ENCODE results near the gene NOSTRIN. TPM values are rescaled to one million over a fixed set of nuclear protein-coding genes. Genes with fewer than 3 reads are reported as not detected.

NOSTRIN gene
- total RNA-seq, 1 donor from 2014 or later = not detected

- no peaks in the 10 kb centered on the region for H3K9me3 Mint-ChIP-seq
- H3K4me1 Mint-ChIP-seq = peaks cover 7% of the 10 kb centered on the region
These were observed 3.2 kb downstream of the NOSTRIN start for GRCh38 chr2:168805615-168806014.

GRCh38 chr2:168809537-168809936 is 7.1 kb downstream of the NOSTRIN start:
- Mint-ChIP-seq H3K36me3 (ENCODE audit: low read depth) (no peaks in the 10 kb centered on the region), H3K9me3 (no peaks in the 10 kb centered on the region), H3K27me3 (ENCODE audit: low read depth) (no peaks in the 10 kb centered on the region), H3K27ac (ENCODE audit: unreplicated experiment) (no peak overlapping the region), H3K4me3 (no peak overlapping the region), H3K4me1 (peaks cover 10% of the 10 kb centered on the region)
- DNase-seq (ENCODE audit: low read depth, low spot score) = no peak
- no peak for TF ChIP-seq CTCF (conservative IDR thresholded peaks at IDR 0.05)

More at GRCh38 chr2:168805615-168806014, 3.2 kb downstream of the NOSTRIN start:
- Mint-ChIP-seq H3K4me3 (no peak overlapping the region), H3K36me3 (ENCODE audit: low read depth) (no peaks in the 10 kb centered on the region), H3K27ac (ENCODE audit: unreplicated experiment) (no peak overlapping the region), H3K27me3 (ENCODE audit: low read depth) (no peaks in the 10 kb centered on the region)
- TF ChIP-seq CTCF (conservative IDR thresholded peaks at IDR 0.05) = no peak
- no peak for DNase-seq (ENCODE audit: low read depth, low spot score)

GRCh38 chr2:168810235-168810634 is 7.8 kb downstream of the NOSTRIN start:
- H3K9me3 Mint-ChIP-seq = no peaks in the 10 kb centered on the region
- H3K4me3 Mint-ChIP-seq = no peak overlapping the region
- H3K27me3 Mint-ChIP-seq (ENCODE audit: low read depth) = no peaks in the 10 kb centered on the region
- peaks cover 10% of the 10 kb centered on the region for H3K4me1 Mint-ChIP-seq
- TF ChIP-seq CTCF (conservative IDR thresholded peaks at IDR 0.05) = no peak
- DNase-seq (ENCODE audit: low read depth, low spot score) = no peak
- H3K36me3 Mint-ChIP-seq (ENCODE audit: low read depth) = no peaks in the 10 kb centered on the region
- H3K27ac Mint-ChIP-seq (ENCODE audit: unreplicated experiment) = no peak overlapping the region

- H3K9me3 Mint-ChIP-seq = no peaks in the 10 kb centered on the region
- no peaks in the 10 kb centered on the region for H3K27me3 Mint-ChIP-seq (ENCODE audit: low read depth)
- no peak overlapping the region for H3K4me3 Mint-ChIP-seq
- H3K27ac Mint-ChIP-seq (ENCODE audit: unreplicated experiment) = no peak overlapping the region
- H3K4me1 Mint-ChIP-seq = peaks cover 18% of the 10 kb centered on the region
- DNase-seq (ENCODE audit: low read depth, low spot score) = no peak
- TF ChIP-seq CTCF (conservative IDR thresholded peaks at IDR 0.05) = no peak
- no peaks in the 10 kb centered on the region for H3K36me3 Mint-ChIP-seq (ENCODE audit: low read depth)
These were observed 9.3 kb downstream of the NOSTRIN start for GRCh38 chr2:168811696-168812095.

- Mint-ChIP-seq H3K9me3 (no peaks in the 10 kb centered on the region), H3K27ac (ENCODE audit: unreplicated experiment) (no peak overlapping the region), H3K36me3 (ENCODE audit: low read depth) (no peaks in the 10 kb centered on the region)
These were observed 11.6 kb downstream of the NOSTRIN start for GRCh38 chr2:168814046-168814445.

More at GRCh38 chr2:168814046-168814445, 11.6 kb downstream of the NOSTRIN start:
- no peaks in the 10 kb centered on the region for H3K27me3 Mint-ChIP-seq (ENCODE audit: low read depth)
- DNase-seq (ENCODE audit: low read depth, low spot score) = no peak
- peaks cover 20% of the 10 kb centered on the region for H3K4me1 Mint-ChIP-seq
- TF ChIP-seq CTCF (conservative IDR thresholded peaks at IDR 0.05) = no peak
- H3K4me3 Mint-ChIP-seq = no peak overlapping the region

Data from neural crest cell (in vitro differentiated cells).